TTC549 (cell line): ENCODE results near the gene CA11.

ENCODE experiments used
- FAIRE-seq: peaks from 2 replicates; lab custom pipeline; 2012; peaks lifted over from hg19 to GRCh38; lab: Jason Lieb, UNC

Gene CA11

DNA sequence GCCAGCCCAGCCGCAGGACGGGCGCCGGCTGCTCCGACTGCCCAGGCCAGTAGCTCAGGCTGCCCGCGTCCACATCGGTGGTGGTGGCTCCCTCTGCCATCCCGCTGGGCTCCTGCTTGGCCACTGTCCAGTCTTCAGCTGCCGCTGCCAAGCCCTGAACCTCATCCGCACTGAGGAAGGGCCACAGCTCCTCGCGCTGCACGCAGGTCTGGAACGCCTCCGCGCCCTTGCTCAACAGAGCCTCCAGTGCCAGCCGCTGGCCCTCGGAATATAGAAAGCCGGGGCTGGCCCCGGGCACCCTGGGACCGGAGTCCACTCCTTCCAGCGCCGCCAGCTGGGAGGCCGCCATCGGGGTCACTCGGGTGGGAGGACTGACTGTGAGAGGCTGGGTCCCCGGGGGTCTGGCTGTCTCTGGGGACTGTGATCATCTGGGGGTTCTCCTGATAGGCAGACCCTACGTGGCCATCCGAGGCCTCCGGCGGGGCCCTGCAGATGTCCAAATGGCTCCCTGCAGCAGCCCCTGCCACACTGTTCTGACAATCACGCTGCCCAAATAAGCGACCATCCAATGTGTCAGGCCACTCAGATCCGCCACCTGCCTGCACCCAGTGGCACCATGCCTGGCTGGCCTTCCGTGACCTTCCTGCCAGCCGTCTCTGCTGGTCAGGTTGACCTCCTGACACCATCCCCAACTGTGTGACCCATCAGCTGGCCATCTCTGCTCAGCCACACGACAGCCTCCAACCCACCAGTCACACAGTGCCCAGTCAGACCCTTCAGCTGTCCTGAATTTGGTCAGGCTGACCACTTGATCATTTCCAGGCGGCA is 32.7 kb downstream of the CA11 start:
- no peak for FAIRE-seq

- no peak for FAIRE-seq
These were observed 34.1 kb downstream of the CA11 start for GRCh38 chr19:48611872-48612271.

GRCh38 chr19:48609571-48610108 is 36.3 kb downstream of the CA11 start:
- no peak for FAIRE-seq

DNA sequence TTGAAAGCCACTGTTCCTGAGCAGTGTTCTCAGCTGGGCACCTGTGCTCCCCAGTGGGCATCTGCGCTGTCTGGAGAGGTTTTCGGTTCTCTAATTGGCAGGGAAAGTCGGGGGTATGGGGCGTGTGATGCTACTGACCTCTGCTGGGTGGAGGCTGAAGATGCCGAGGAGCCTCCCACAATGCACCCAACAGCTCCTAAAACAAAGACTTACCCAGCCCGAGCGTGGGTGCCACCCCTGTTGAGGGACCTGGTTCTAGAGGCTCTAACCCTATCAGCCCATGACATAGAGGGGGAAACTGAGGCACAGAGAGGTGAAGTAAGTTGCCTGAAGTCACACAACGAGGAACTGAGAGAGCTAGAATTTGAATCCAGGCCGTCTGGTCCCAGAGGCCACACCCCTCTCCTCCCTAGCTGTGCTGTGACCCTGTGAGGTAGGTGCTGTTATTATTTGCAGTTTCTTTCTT is 37.2 kb downstream of the CA11 start:
- FAIRE-seq = no peak

GRCh38 chr19:48607359-48607755 is 38.6 kb downstream of the CA11 start:
- FAIRE-seq = no peak

DNA sequence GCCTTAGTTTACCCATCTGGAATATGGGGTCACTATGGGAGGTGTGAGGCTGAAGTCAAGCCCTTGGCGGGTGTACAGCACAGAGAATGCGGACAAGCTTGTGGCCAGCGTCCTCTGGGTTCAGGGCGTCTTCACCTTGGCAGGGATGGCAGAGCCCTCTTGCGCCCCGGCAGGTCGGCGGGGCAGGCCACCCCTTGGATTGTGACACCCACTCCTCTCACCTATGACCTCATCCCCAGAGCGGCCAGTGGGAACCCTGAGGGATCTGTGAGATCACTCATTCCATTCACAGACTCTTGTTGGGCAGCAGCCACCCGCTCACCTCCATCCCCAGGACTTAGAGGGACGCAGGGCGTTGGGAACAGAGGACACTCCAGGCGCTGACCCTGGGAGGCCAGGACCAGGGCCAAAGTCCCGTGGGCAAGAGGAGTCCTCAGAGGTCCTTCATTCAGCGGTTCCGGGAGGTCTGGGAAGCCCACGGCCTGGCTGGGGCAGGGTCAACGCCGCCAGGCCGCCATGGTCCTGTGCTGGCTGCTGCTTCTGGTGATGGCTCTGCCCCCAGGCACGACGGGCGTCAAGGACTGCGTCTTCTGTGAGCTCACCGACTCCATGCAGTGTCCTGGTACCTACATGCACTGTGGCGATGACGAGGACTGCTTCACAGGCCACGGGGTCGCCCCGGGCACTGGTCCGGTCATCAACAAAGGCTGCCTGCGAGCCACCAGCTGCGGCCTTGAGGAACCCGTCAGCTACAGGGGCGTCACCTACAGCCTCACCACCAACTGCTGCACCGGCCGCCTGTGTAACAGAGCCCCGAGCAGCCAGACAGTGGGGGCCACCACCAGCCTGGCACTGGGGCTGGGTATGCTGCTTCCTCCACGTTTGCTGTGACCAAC is 39.3 kb downstream of the CA11 start, which contains the start of gene SPACA4:
TSS of gene SPACA4 (plus strand) at position 280 of the 896 bp plus-strand sequence. CDS start at position 517, 237 bp downstream.
- FAIRE-seq = no peak

DNA sequence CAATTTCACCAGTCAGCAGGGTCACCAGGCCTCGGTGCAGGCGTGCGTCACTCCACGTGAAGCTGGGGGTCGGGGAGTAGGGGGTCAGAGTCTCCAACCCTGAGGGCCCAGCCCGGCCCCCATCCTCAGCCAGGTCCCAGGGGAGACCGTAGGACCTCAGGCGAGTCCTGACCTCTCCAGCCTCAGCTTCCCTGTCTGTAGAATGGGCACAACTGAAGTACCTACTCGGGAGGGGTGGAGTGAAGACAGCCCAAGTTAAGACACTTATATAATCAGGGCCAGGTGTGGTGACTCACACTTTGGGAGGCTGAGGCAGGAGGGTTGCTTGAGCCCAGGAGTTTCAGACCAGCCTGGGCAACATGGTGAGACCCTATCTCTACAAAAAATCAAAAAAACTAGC is 42.1 kb downstream of the CA11 start:
- FAIRE-seq = no peak

GRCh38 chr19:48603449-48603848 is 42.5 kb downstream of the CA11 start:
- no peak for FAIRE-seq

- no peak for FAIRE-seq
These were observed 43.0 kb downstream of the CA11 start for GRCh38 chr19:48603001-48603400.

DNA sequence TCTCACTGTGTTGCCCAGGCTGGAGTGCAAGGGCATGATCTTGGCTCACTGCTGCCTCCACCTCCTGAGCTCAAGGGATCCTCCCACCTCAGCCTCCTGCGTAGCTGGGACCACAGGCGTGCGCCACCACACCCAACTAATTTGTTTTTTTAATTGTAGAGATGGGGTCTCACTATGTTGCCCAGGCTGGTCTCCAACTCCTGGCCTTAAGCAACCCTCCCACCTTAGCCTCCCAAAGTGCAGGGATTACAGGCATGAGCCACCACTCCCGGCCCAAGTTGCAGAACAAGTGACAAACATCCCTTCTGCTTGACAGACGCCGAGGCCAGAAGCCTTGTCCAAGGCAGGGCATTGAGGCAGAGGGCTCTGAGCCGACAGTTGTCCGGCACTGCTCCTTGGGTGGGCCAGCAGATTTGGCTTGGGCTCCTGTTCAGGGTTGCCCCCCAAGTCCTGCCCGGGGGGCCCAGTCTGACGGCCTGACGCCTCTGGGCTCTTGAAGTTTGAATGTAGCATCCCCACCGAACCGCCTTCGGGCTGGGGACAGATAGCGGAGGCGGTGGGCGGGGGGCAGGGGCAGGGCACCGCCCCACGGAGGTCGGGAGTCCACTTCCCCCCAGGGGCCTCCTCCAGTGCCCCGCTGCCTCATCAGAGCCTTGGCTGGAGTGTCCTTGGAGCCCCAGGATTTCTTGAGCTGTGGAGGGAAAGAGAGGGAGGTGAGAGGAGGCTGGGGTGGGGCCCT is 45.1 kb downstream of the CA11 start:
- no peak for FAIRE-seq

DNA sequence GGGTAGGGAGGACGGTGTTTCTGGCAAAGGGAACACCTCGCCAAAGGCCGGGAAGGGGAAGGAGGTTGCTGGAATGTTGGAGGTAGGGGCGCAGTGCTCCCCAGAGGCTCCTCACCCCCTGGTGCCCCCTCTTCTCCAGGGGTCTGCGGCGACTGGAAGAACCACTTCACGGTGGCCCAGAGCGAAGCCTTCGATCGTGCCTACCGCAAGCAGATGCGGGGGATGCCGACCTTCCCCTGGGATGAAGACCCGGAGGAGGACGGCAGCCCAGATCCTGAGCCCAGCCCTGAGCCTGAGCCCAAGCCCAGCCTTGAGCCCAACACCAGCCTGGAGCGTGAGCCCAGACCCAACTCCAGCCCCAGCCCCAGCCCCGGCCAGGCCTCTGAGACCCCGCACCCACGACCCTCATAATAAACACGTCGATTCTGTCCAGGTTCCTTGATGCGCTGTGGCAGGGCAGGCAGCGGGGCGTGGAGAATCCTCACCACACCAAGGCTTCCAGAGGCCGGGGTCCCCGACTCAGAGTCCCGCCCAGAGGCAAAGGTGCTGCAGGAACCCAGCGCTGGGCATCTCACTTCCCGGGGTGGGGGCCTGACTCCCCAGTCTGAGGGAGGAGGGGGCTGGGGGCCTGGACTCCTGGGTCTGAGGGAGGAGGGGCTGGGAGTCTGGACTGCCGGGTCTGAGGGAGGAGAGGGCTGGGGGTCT is 46.8 kb downstream of the CA11 start:
- no peak for FAIRE-seq

DNA sequence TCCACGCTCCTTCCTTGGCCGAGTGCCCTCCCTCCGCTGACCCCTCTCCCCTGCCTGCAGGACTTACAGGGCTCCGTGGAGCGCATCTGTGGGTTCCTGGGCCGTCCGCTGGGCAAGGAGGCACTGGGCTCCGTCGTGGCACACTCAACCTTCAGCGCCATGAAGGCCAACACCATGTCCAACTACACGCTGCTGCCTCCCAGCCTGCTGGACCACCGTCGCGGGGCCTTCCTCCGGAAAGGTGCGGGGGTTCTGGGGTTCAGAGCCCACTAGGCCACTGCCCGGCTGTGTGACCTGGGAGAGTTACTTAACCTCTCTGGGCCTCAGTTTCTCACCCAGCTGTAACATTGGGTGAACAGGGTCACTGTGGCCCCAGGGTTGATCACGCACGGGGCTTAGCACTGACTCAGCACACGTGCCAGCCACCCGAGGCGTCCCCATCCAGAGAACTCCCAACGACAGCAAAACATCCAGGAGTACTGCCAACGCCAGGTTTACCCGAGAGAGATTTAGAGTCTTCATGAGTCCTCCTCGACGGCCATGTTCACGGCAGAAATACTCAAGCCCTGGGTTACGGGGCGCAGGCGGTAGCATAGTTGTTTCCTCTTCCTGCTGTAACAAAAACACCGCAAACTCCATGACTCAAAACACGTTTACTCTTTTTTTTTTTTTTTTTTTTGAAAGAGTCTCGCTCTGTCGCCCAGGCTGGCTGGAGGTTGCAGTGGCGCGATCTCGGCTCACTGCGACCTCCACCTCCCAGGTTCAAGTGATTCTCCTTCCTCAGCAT is 49.1 kb downstream of the CA11 start:
- FAIRE-seq = no peak

- no peak for FAIRE-seq
These were observed 49.8 kb downstream of the CA11 start for GRCh38 chr19:48596237-48596636.

- no peak for FAIRE-seq
These were observed 50.2 kb downstream of the CA11 start for GRCh38 chr19:48595833-48596232.

- FAIRE-seq = no peak
These were observed 50.8 kb downstream of the CA11 start for GRCh38 chr19:48595171-48595570.

DNA sequence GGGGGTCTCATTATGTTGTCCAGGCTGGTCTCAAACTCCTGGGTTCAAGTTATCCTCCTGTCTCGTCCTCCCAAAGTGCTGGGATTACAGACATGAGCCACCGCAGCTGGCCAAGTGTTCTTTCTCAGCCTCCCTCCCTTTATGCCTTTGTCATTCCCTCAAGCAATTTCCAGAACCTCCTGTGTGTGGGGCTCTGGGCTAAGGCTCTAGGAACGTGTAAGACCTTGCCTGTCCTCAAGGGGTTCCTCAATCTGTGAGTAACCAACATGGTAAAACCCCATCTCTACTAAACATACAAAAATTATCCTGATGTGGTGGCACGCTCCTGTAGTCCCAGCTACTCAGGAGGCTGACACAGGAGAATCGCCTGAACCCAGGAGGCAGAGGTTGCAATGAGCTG is 55.0 kb downstream of the CA11 start:
- no peak for FAIRE-seq

DNA sequence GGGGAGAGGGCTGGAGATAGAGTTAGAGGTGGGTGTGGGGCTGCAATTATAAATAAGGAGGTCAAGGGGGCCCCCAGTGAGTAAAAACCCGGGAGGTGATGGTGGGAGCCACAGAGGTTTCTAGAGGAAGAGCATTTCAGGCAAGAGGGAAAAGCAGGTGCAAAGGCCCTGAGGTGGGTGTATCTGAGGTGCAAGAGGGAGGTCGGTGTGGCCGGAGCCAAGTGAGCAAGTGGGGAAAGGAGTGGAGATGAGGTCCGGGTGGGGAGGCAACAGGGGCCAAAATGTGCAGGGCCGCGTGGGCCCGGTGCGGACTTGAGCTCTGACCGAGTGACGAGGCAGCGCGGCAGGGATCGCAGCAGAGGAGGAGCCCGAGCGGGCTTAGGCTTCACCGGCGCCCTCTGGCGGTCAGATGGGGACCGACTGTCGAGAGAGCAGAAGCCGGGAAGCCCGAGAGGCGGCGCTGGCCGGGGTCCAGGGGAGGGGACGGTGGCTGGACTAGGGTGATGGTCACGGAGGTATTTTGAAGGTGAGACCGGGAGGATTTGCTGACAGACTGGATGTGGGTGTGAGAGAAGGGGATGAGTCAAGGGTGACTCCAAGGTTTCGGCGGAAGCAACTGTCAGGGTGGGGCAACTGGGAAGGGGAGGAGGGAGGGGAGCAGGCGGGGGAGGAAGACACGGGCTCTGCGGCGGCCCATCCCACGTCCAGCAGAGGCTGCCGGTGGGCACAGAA is 57.2 kb downstream of the CA11 start:
- no peak for FAIRE-seq
